MM.1S (cell line): ENCODE results near the gene CPSF3.

Experiments
- DNase-seq: peaks from one replicate; pipeline ENCODE4 v3.0.0-alpha.2; 2015
- H2AFZ ChIP-seq: fragments of 300-600 bp; sonication (generic); 2 replicates; pipeline ENCODE4 v1.6.0; 2016; ENCODE audit warnings: antibody characterized with exemption, low read length
- H3F3A ChIP-seq: fragments of 300-600 bp; sonication (generic); 2 replicates; pipeline ENCODE4 v1.6.1; 2016; ENCODE audit warnings: mild to moderate bottlenecking, antibody characterized with exemption, low read length, moderate library complexity, mixed read lengths; ENCODE audit not compliant: insufficient read depth
- H3K27ac ChIP-seq: fragments of 300-600 bp; sonication (generic); 2 replicates; pipeline ENCODE4 v1.5.1; 2016; ENCODE audit warnings: mild to moderate bottlenecking, low read length
- H3K27me3 ChIP-seq: fragments of 300-600 bp; sonication (generic); replicated peaks from 2 replicates; pipeline ENCODE4 v1.6.0; 2016; ENCODE audit warnings: low read length; ENCODE audit not compliant: insufficient read depth
- H3K36me3 ChIP-seq: fragments of 300-600 bp; sonication (generic); replicated peaks from 2 replicates; pipeline ENCODE4 v1.6.1; 2016; ENCODE audit warnings: mild to moderate bottlenecking, low read length, mixed read lengths; ENCODE audit not compliant: insufficient read depth
- H3K4me1 ChIP-seq: fragments of 300-600 bp; sonication (generic); 2 replicates; pipeline ENCODE4 v1.6.1; 2016; ENCODE audit warnings: low read length, mixed read lengths
- H3K4me2 ChIP-seq: fragments of 300-600 bp; sonication (generic); 2 replicates; pipeline ENCODE4 v1.6.0; 2016; ENCODE audit warnings: low read depth, low read length
- H3K4me3 ChIP-seq: fragments of 300-600 bp; sonication (generic); 2 replicates; pipeline ENCODE4 v1.5.1; 2016; ENCODE audit warnings: low read length, mixed read lengths
- H3K79me2 ChIP-seq: fragments of 300-600 bp; sonication (generic); 2 replicates; pipeline ENCODE4 v1.6.1; 2016; ENCODE audit warnings: mixed run types, low read length, mixed read lengths
- H3K9ac ChIP-seq: fragments of 300-600 bp; sonication (generic); 2 replicates; pipeline ENCODE4 v1.6.1; 2016; ENCODE audit warnings: low read length, mixed read lengths
- H3K9me2 ChIP-seq: fragments of 300-600 bp; sonication (generic); replicated peaks from 2 replicates; pipeline ENCODE4 v1.6.1; 2016; ENCODE audit warnings: mild to moderate bottlenecking, low read length, mixed read lengths; ENCODE audit not compliant: insufficient read depth
- H3K9me3 ChIP-seq: fragments of 300-600 bp; sonication (generic); replicated peaks from 2 replicates; pipeline ENCODE4 v1.6.1; 2016; ENCODE audit warnings: mild to moderate bottlenecking, low read length, mixed read lengths; ENCODE audit not compliant: insufficient read depth
- H4K20me1 ChIP-seq: fragments of 300-600 bp; sonication (generic); 2 replicates; pipeline ENCODE4 v1.6.1; 2016; ENCODE audit warnings: mild to moderate bottlenecking, low read length, moderate library complexity, mixed read lengths; ENCODE audit not compliant: insufficient read depth
- EZH2 ChIP-seq: fragments of 300-600 bp; sonication (generic); optimal IDR thresholded peaks from 2 replicates; pipeline ENCODE3; 2017; ENCODE audit warnings: low read depth, mild to moderate bottlenecking, antibody characterized with exemption, low read length, mixed read lengths
- EZH2phosphoT487 ChIP-seq: fragments of 300-600 bp; sonication (generic); IDR thresholded peaks from 2 replicates; pipeline ENCODE4 v1.6.1; 2018; ENCODE audit warnings: antibody characterized with exemption, low read length
- TF ChIP-seq, protein P1 (sequence below): fragments of 300-600 bp; sonication (generic); IDR thresholded peaks from 2 replicates; pipeline ENCODE4 v1.5.1; 2016; ENCODE audit warnings: antibody characterized with exemption, low read length, mixed read lengths

The CPSF3 gene

DNA sequence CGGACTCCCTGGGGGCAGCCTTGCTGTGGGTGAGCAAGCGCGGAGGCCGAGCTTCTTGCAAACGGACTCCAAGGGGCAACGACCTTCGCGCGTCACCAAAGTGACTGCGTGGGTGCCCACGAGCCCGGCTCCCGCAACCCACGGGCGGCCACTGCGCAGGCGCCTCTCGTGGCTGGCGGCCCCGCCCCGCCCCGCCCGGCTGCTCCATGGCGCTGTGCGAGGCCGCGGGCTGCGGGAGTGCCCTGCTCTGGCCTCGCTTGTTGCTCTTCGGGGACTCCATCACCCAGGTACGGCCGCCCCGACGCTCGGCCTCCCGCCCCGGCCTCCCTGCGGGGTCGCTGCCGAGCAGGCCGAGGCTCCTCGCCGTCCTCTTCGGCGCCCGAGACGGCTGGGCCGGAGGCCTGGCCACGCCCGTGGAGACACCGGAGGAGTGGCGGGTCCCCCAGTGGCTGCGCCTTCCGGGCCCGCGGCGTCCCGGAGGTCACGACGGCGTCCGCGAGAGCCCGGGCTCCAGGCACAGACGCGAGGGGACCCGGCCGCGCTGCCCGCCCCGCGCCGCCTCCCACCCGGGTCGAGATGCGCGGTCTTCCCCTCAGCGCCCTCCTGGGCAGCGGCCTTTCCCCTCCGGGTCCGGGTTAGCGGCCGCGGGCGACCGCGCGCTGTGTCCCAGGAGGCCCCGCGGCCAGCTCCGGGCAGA is 51.1 kb downstream of the CPSF3 start, which contains the start of gene IAH1:
TSS of gene IAH1 (plus strand) at position 191 of the 697 bp plus-strand sequence. CDS start at position 207, 16 bp downstream.
- Histone ChIP-seq H3K79me2 (no peaks in the 10 kb centered on the region), H3K4me2 (peak within 1 kb of the TSS; percentile 87), H4K20me1 (no peaks in the 10 kb centered on the region), H3F3A (0 out of 2 replicates have a peak, but pooled peaks cover 10% of the 10 kb centered on the region), H3K9me3 (no peaks in the 10 kb centered on the region), H3K4me1 (no peaks in the 10 kb centered on the region), H3K27ac (no peak within 1 kb of the TSS; the same call in 1 of the 2 replicates), H3K9me2 (no peaks in the 10 kb centered on the region), H2AFZ (peak within 1 kb of the TSS; percentile 77), H3K4me3 (peak within 1 kb of the TSS; percentile 68), H3K36me3 (no peaks in the 10 kb centered on the region), H3K27me3 (no peaks in the 10 kb centered on the region), H3K9ac (peak within 1 kb of the TSS; percentile 72)
- TF ChIP-seq, protein P1, sequence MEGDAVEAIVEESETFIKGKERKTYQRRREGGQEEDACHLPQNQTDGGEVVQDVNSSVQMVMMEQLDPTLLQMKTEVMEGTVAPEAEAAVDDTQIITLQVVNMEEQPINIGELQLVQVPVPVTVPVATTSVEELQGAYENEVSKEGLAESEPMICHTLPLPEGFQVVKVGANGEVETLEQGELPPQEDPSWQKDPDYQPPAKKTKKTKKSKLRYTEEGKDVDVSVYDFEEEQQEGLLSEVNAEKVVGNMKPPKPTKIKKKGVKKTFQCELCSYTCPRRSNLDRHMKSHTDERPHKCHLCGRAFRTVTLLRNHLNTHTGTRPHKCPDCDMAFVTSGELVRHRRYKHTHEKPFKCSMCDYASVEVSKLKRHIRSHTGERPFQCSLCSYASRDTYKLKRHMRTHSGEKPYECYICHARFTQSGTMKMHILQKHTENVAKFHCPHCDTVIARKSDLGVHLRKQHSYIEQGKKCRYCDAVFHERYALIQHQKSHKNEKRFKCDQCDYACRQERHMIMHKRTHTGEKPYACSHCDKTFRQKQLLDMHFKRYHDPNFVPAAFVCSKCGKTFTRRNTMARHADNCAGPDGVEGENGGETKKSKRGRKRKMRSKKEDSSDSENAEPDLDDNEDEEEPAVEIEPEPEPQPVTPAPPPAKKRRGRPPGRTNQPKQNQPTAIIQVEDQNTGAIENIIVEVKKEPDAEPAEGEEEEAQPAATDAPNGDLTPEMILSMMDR, result no peak
- TF ChIP-seq EZH2 (no peak), EZH2phosphoT487 (no peak)
- DNase-seq, result peak; percentile 62

DNA sequence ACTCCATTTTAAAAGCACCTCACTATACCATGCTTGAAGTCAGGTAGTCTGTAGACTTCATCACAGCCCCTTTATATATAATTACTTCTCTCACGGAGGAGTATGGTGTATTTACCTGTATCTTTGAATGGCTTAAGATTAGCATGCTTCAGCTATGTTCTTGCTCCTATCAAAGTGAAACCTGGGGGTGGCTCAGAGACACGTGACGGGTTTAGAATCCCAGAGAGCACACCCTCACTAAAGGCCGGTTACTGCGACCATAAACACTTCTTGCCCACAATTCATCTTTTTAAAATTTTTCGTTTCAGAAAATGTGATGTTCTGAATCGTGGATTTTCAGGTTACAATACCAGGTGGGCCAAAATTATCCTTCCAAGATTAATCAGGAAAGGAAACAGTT is 54.5 kb downstream of the CPSF3 start:
- Histone ChIP-seq H3K9me2 (no peaks in the 10 kb centered on the region), H3K27ac (no peak overlapping the region), H3K9me3 (no peaks in the 10 kb centered on the region), H3K27me3 (no peaks in the 10 kb centered on the region), H3K4me2 (no peak overlapping the region), H4K20me1 (no peaks in the 10 kb centered on the region), H3K4me3 (no peak overlapping the region), H3K4me1 (no peaks in the 10 kb centered on the region), H3F3A (0 out of 2 replicates have a peak, but pooled peaks cover 4% of the 10 kb centered on the region), H3K9ac (no peak overlapping the region), H3K36me3 (no peaks in the 10 kb centered on the region), H2AFZ (no peak overlapping the region), H3K79me2 (no peaks in the 10 kb centered on the region)
- no peak for DNase-seq
- TF ChIP-seq, protein P1, result no peak
- no peak for TF ChIP-seq EZH2phosphoT487
- TF ChIP-seq EZH2, result no peak

DNA sequence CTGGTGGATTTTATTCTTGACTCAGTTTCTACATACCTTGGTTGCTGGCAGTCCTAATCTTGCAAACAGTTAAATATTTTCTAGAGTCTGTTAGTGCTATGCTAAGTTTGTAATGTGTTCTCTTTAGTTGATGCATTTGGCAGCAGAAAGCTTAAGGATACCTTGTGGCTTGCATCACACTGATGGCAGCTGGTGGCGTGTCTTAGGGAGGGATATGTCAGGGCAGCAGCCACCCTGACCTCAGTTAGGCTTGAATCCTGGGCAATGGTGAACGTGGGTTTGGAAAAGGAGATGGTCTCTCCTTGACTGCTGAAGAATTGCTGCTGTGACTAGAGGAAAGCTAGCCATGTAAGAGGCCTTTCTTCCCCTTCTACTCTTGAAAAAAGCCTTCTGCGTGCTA is 55.1 kb downstream of the CPSF3 start:
- Histone ChIP-seq H3K27ac (no peak overlapping the region), H3K79me2 (no peaks in the 10 kb centered on the region), H3K4me1 (no peaks in the 10 kb centered on the region), H3K27me3 (no peaks in the 10 kb centered on the region), H3K9me3 (no peaks in the 10 kb centered on the region), H3K9me2 (no peaks in the 10 kb centered on the region), H3F3A (no peaks in the 10 kb centered on the region), H3K36me3 (no peaks in the 10 kb centered on the region), H2AFZ (no peak overlapping the region), H4K20me1 (no peaks in the 10 kb centered on the region), H3K9ac (no peak overlapping the region), H3K4me3 (no peak overlapping the region), H3K4me2 (no peak overlapping the region)
- TF ChIP-seq EZH2 (no peak), EZH2phosphoT487 (no peak)
- TF ChIP-seq, protein P1, result no peak
- no peak for DNase-seq
